ENCODE data around the gene TMEM200B. TPM values are rescaled to one million over a fixed set of nuclear protein-coding genes. Genes with fewer than 3 reads are reported as not detected.

The TMEM200B gene
- total and polyA plus RNA-seq, 8 donors, result 5.7 to 16.0 (median 13.9) TPM

DNA sequence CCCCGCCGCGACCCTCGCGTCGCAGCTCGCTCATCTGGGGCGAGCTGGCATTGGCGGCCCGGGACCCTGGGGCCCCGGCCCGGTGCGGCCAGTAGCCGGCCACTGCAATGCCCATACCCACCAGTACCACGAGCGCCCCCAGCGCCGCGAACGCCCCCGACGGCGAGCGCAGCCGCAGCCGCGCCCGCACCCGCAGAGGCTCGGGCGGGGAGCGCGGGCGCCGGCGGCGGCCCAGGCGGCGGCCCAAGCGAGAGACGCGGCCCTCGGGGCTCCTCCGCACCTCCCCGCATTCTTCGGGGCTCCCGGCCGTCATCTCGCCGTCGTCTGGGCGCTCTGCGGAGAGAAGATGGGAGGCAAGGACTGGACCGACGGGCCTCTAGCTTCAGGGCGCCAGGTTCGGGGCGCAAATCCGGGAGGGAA, 2.2 kb downstream of the TMEM200B start:
- peaks cover 20 to 43% of the 10 kb centered on the region in 2 donors for H3K4me1 ChIP-seq
- ATAC-seq (no peak), DNase-seq (no peak)
- intact Hi-C loops (cut with DNase I), result no loop called here
- peaks cover 0 to 26% of the 10 kb centered on the region in 2 donors for H3K36me3 ChIP-seq
- TF ChIP-seq, protein P1, sequence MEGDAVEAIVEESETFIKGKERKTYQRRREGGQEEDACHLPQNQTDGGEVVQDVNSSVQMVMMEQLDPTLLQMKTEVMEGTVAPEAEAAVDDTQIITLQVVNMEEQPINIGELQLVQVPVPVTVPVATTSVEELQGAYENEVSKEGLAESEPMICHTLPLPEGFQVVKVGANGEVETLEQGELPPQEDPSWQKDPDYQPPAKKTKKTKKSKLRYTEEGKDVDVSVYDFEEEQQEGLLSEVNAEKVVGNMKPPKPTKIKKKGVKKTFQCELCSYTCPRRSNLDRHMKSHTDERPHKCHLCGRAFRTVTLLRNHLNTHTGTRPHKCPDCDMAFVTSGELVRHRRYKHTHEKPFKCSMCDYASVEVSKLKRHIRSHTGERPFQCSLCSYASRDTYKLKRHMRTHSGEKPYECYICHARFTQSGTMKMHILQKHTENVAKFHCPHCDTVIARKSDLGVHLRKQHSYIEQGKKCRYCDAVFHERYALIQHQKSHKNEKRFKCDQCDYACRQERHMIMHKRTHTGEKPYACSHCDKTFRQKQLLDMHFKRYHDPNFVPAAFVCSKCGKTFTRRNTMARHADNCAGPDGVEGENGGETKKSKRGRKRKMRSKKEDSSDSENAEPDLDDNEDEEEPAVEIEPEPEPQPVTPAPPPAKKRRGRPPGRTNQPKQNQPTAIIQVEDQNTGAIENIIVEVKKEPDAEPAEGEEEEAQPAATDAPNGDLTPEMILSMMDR (IDR thresholded peaks at IDR 0.05), result peak in 1 of 2 donors; percentile 6
- H3K27ac ChIP-seq, result no peak overlapping the region
- peak overlapping the region; percentile 34 to 54 for H3K4me3 ChIP-seq
- H3K9me3 ChIP-seq, result no peaks in the 10 kb centered on the region
- H3K27me3 ChIP-seq, result peaks cover 29 to 66% of the 10 kb centered on the region in 2 donors

DNA sequence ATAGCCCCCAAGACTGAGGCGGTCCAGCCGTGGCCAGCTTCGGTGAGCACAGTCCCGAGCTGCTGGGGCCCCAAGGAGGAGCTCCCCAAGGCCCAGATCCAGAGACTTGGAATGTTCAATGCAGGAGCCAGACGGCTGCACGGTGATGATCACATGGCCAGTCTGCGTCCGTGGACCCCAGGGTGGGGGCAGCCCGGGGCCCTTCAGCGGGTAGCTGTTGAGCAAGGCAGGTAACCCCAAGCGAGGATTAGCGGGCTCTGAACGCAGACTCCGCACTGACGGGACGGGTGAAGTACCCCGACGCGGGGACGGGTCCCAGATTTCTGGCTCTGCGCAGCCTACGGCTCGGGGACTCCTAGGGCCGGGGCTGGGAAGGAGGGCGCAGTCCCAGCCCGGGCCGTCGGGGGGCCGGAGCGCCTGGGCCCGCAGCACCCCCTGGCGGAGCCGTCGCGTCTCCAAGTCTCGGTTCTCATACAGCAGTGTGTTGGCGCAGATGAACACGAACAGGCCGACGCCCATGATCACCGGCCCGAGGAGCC, 2.7 kb downstream of the TMEM200B start:
- no peaks in the 10 kb centered on the region for H3K9me3 ChIP-seq
- intact Hi-C loops (cut with DNase I), result no loop called here
- no peak overlapping the region for H3K27ac ChIP-seq
- H3K27me3 ChIP-seq, result peaks cover 29 to 61% of the 10 kb centered on the region in 2 donors
- DNase-seq (peak in 2 of 4 donors; percentile 61 to 80), ATAC-seq (peak; percentile 13)
- peak overlapping the region in 1 of 2 donors; percentile 54 for H3K4me3 ChIP-seq
- H3K4me1 ChIP-seq, result peaks cover 20 to 43% of the 10 kb centered on the region in 2 donors
- TF ChIP-seq, protein P1 (IDR thresholded peaks at IDR 0.05), result peak; percentile 28 to 58
- peaks cover 0 to 32% of the 10 kb centered on the region in 2 donors for H3K36me3 ChIP-seq

DNA sequence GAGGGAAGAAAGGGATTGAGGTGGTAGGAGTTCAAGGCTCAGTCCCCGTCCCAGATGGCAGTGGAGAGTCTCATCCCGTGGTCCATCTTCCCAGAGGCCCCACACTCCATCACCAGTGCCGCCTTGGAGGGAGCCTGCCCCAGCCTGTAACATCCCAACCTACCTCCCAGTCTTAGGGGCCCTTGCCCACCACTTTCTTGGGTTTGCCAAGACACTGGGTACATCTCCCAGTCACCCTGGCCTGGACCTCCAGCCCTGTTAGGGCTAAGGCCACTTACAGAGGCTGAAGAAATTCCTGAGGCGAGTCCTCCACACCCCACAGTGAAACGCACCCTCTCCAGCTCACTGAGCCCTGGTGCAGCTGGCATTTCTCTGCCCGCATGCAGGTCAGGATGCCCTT, 3.3 kb downstream of the TMEM200B start:
- no peaks in the 10 kb centered on the region for H3K9me3 ChIP-seq
- ATAC-seq (no peak), DNase-seq (no peak)
- TF ChIP-seq, protein P1 (IDR thresholded peaks at IDR 0.05), result no peak
- peaks cover 29 to 54% of the 10 kb centered on the region in 2 donors for H3K27me3 ChIP-seq
- H3K36me3 ChIP-seq, result peaks cover 0 to 38% of the 10 kb centered on the region in 2 donors
- H3K4me3 ChIP-seq, result no peak overlapping the region
- H3K27ac ChIP-seq, result no peak overlapping the region
- peaks cover 20 to 43% of the 10 kb centered on the region in 2 donors for H3K4me1 ChIP-seq
- intact Hi-C loops (cut with DNase I), result no loop called here

DNA sequence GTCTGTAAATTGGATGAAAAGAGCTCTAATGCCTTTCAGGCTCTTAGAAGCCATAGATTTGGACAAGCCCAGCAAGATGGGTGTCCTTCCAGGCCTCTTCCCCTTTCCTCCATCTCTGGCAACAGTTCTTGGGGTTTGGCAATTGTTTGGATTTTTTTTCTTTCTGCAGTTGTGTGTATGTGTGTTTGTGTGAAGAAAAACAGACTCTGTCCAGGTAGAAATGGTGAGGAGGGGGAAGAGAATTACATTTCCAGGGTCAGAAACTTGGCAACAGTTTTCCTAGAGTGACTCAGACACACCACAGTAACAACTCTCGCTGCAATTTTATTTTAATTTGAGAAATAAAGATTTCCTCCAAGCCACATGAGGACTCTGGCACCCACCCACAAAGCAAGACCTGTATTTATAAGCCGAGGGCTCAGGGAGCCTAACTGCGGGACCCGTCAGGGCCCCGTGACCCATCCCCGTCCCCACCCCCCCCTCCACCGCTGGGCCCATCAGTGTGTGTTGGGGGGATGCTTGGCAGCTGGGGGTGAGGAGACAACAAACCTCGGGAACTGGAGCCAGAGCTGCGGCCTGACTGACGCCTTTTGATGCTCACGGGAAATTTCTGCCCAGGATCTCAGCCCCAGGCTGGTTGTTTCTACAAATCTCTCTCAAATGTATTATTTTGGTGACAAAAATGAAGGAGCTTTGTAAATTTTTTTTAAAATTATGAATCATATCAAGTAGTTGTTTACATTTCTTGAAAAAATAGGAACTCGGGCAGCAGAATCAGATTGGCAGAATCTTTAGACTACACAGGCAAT, 4.4 kb downstream of the TMEM200B start:
- Histone ChIP-seq H3K27ac (no peak overlapping the region), H3K4me3 (no peak overlapping the region), H3K4me1 (peaks cover 20 to 35% of the 10 kb centered on the region in 2 donors), H3K9me3 (no peaks in the 10 kb centered on the region), H3K36me3 (peaks cover 0 to 42% of the 10 kb centered on the region in 2 donors), H3K27me3 (peaks cover 28 to 44% of the 10 kb centered on the region in 2 donors)
- TF ChIP-seq, protein P1 (IDR thresholded peaks at IDR 0.05), result no peak
- DNase-seq (no peak), ATAC-seq (no peak)
- intact Hi-C loops (cut with DNase I), result no loop called here

DNA sequence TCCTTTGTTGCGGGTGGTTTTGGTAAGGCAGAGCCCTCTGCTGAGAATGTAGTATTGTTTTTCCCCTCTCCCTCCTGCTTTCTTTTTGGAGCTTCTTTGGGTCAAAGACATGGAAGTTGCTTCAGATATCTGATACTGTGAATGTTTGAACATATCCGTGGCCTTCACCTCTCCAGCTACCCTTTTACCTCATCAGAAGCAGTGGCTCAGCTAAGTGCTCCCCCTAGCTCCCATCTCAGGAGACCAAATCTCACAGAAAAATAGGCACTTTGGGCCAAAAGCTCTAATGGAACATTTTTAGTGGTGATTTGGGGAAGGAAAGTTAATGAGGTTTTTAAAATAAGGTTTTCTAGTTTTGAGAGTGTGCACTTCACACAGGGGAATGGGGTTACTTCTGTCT, 6.3 kb downstream of the TMEM200B start:
- no peak for ATAC-seq
- Histone ChIP-seq H3K4me1 (peaks cover 15 to 17% of the 10 kb centered on the region in 2 donors), H3K27me3 (peaks cover 15 to 24% of the 10 kb centered on the region in 2 donors), H3K36me3 (peaks cover 0 to 61% of the 10 kb centered on the region in 2 donors), H3K4me3 (no peak overlapping the region), H3K9me3 (no peaks in the 10 kb centered on the region), H3K27ac (no peak overlapping the region)
- DNase-seq, result no peak
- intact Hi-C loops (cut with DNase I), result no loop called here
- TF ChIP-seq, protein P1 (IDR thresholded peaks at IDR 0.05), result no peak

All from left lung (tissue), 10 donors.